Occipital lobe (tissue), 2 donors: Measurements from ENCODE around the gene KCNJ15. TPM values are rescaled to one million over a fixed set of nuclear protein-coding genes. Genes with fewer than 3 reads are reported as not detected.
"Not testable (repeated sequence)": the region's sequence is repeated elsewhere in the genome, so short reads cannot be mapped to it uniquely, and the experiment has no call there.

Experiments
- DNase-seq: peaks from one replicate; lab custom pipeline; 2025; lab: John Stamatoyannopoulos, UW
- total RNA-seq: library from RNA; depleted of rRNA; stranded (reverse); fragments of >200 nt; gene quantifications from one replicate; pipeline ENCODE4 v1.2.3, GENCODE V29; 2014

KCNJ15 gene
- total RNA-seq, 1 donor from 2014 or later, result under 0.01 TPM

DNA sequence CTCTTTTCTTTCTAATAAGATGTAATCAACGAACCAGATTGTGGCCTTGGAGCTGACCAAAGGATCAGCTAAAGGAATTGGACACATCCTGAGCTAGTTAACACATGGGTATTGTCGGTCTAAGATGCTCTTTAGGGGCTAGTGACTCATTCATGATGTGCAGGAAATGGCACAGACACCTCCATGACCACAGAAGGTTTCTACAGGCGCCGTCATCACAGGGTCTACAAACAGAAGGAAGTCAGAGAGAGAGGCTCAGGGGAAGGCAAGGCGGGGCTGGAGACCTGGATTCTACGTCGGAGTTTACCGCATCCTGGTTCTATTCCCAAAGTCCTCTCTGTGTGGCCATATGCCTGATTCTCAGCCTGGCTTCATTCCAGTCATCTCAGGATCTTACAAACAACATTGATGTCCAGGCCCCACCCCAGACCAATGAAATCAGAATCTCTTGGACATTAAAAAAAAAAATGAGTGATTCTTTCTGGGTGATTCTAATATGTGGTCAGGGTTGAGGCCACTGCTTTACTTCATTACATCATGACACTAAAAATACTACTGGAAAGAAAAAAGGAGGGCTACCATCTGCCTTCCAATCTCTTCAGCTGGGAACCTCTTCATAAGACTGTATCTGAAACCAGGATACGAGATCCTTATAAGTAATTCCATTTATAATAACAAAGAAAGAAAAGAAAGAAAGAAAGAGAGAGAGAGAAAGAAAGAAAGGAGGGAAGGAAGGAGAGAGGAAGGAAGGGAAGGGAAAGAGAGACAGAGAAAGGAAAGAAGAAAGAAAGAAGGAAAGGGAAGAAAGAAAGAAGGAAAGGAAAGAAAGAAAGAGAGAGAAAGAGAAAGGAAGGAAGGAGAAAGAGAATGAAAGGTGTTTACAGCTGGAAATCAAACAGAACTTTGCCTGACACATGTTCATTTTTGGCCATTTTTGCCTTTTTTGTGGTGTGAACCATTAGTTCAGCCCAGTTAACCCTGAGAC lies 11.6 kb upstream of the KCNJ15 start:
- DNase-seq, result no peak

DNA sequence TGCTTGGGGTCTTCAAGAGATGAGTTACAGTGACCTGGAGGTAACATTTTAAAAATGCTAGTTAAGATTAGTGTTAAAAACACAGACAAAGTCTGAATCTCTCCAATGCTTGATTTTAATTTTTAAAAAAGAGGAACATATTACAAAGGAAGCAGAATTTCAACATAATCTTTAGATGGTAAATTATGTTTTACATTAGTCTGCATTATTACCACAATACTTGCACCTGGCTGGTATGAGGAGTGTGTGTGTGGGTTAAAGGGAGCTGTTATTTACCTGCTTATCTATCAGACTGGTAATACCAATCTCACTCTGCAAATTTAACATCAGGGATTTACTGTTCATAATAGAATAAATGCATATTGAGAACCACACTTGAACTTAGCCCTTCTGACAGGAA lies 10.3 kb upstream of the KCNJ15 start:
- DNase-seq, result no peak

DNA sequence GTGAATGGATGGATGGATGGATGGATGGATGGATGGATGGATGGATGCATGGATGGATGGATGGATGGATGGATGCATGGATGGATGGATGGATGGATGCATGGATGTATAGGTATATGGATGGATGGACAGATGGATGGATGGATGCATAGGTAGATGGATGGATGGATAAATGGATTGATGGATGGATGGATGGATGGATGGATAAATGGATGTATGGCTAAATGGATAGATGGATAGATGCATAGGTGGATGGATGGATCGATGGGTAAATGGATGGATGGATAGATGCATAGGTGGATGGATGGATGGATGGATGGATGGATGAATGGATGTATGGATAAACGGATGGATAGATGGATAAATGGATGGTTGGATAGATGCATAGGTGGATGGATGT lies 9.7 kb upstream of the KCNJ15 start:
- not testable (repeated sequence) for DNase-seq

DNA sequence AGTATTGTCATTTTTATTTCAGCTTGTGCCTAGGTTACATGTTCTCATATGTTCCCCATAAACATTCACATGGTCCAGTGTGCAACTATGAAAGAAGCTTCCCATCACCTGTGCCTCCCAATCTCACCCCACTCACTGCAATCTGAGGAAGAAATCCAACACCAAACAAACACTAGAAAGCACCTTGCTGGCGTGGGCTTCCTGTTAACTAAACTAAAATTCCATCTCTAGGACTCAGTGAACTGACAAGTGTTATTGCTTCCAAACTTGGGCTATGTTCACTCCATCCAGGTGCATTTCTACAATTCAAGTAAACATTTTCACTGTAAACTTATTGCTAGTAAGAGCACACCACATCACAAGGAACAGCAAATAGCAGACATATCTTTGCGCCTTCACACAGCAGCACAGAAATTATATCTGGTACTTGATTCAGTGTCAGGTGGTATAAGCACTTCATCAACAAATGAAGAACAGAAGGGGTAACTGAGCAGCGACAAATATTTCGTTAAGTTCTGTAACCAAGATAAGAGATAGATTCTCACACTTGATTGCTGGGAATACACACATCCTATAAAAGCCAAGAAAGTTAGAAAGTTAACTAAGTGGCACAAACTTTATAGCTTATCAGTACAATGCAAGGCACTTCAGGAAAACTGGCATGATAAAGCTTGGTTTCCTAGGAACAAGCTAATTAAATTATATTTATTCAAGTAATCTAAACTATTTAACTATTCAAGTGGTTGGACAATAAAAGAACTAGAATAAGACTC lies 8.9 kb upstream of the KCNJ15 start:
- no peak for DNase-seq

DNA sequence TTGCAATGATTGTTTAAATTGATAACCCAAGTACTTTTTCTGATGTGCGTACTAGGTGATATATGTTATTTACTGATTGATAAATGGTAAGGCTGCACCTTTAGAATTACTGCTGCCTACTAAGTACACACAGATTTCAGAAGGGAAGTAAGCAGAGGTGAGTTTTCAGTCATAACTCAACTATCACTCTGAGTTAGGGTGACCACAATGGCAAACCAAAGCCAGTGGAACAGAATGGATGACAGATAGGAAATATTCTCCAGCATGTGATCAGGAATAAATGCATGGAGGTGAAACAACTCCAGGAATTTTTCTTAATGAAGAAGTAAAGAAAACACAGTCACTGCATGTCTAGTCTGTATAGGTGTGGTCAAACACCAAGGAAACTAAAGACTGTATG lies 7.5 kb upstream of the KCNJ15 start:
- no peak for DNase-seq

DNA sequence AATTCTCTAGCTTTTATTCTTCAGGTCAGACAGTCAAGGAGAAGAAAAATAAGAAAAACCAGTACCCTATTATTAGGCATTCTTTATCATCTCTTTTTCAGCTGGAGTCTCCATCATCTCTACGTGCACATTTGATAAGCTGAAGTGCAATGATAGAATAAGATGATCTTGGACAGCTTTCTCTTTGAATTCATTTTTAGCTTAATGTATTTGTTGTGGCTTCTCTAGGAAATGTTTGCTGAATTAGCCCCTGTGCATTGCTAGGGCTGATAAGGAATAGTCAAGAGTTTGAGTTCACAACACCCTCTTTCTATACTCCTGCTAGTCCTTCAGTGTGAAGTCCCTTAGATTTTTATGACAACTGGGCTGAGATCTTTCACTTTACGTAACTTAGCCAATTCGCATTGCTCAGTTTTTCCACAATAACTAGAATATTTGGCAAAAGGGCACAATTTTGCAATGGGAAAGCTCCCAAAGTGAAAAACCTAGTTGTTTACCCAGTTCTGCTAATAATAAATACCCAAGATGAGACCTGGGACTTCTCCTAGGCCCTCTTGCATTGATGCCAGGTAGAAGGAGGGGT lies 7.0 kb upstream of the KCNJ15 start:
- DNase-seq, result no peak

DNA sequence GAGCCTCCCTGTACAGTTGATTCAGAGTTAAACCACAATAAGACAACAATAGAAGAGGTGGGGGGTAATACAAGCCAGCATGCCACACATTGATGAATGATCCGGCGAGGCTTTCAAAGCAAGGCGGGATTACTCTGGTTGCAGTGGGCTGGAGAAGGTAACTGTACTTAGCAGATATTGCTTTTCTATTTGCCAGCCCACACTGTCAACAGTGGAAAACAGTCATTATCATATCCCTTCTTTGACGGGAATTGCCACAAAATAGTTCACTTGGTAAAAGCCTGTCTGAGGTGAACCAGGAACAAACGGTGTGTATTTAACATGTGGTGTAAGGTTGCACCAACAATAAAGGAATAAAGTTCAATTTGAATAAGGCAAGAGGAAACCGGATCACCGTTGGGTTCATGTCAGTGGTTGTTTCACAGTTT lies 5.8 kb upstream of the KCNJ15 start:
- DNase-seq, result no peak

DNA sequence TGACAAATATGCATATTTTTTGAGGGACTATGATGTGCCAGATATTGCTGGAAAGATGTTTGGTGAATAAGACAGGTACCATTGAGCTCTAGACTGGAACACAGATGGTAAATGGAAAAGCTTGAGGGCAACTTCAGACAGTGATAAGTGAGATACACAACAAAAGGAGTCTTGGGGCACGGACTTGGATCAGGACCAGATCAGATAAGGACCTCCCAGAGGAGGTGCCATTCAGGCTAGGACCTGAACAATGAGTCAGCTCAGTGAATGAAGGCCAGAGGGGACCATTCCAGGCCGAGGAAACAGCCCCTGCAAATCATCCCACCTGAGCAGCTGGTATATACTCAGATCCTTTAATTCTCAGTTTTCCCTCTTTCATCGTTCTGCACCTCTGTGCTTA lies 1.8 kb upstream of the KCNJ15 start:
- no peak for DNase-seq

DNA sequence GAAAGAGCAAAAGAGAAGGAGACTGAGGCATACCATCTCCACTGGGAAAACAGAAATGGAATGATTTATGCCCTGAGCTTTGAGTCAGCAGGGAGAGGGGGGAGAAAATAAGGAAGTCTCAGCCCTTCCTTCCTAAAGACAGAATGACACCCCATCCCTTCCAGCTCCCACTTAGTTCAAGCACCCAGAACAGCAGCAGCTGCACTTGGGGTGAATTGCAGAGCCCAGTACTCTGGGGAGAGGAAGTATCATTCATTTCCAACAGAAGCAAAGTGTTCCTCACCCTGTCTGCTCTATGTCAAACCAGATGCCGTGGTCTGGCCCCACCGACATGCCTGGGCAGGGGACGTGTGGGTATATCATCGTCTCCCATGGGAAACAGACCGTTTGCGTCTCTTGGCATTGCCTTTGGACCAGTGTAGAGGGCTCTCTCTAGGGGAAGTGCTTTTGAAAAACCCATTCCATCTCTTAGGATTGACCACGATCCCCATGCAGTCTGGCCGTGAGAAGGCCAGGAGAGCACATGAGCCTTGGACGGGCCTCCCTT lies 1.1 kb upstream of the KCNJ15 start:
- no peak for DNase-seq

DNA sequence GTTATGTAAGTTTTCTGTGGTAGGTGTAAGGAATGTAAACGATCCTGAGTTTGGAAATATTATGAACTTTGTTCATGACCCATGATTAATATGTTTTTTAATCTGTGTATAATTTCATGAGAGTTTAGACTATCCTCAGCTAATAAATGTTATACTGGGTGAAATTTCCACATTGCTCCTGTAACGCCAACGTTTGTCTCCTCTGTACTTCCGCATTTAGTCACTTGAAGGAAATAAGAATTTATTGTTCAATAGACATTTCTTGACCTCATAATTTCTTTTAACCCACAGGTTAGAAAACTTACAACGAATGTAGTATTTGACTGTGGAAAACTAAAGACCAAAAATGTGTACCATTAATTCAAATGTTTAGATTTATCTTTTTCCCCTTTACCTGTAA lies 876 bp downstream of the KCNJ15 start:
- DNase-seq, result no peak

DNA sequence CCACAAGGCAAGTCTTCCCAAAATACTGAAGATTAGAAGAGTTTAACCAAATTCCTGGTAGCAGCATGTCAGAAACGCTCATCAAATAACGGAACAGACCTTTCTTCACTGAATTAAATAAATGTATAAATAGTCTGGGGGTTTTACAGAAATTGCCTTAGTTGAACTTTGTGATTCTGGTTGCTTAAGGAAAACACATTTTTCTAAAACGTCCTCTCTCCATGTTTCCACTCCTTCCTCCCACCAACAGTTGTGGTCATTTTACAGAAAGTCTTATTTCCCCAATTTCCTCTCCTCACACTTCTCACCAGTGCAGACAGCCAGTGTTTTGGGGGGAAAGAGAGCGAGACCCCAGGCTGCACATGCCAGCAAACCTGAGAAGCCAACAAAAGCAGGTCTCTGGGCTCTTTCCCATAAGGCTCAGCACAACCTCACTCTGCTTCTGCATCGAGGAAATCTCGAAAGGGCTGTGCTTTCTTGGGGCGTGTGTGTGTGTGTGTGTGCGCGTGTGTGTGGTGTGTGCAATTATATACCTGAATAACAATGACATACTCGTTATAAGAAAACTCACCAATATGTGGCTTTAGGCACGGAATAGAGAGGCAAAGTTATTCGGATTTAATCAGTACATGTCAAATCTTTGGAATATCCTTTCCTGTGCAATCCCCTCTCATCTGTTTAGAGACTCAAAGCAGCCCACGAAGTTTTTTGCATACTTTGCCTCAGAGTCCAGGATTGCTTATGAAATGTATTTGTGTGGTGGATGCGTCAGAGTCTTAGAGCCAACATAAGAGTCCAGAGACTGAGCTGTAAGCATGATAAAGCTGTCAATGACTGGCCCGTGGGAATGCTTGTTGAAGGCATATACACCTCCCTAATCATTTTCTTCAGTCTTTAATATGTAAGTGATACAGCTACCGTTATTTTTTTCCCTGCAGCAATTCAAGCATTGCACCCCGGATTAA lies 2.0 kb downstream of the KCNJ15 start:
- DNase-seq, result no peak

DNA sequence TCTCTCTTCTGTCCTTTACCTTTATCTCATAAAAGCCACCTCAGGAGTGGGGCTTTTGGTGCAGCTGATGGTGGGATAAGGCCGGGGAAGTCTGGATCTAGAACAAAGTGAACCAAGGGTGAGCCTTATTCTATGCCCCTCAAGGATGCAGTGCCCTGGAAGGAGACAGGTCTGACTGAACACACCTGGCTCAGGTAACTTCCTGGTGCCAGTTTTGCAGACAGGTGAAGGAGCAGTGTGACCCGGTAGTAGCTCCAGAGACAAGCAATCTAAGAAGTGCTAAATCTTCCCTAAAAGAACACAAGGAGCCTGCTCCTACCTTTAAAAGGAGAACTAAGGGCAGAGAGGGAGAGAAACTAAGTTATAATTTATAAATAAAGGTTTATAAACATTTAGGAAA lies 2.9 kb downstream of the KCNJ15 start:
- DNase-seq, result no peak

DNA sequence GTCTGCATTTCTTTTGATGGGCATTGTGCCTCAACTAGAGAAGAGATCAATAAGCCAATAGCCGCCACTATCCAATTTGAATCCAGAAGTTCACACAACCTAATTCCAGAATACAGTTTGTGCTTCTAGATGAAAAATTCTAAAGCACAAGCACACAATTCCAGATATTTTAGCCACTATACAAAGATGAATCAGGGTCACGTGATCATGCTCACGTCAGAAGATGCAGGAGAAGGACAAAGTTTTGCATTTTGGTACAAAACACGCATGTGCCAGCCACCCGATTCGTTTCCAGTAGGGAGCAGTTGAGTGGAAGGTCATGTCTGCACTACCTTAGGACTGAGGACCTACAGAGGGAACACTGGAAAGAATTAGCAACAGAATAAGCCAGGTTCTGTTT lies 3.6 kb downstream of the KCNJ15 start:
- DNase-seq, result no peak

DNA sequence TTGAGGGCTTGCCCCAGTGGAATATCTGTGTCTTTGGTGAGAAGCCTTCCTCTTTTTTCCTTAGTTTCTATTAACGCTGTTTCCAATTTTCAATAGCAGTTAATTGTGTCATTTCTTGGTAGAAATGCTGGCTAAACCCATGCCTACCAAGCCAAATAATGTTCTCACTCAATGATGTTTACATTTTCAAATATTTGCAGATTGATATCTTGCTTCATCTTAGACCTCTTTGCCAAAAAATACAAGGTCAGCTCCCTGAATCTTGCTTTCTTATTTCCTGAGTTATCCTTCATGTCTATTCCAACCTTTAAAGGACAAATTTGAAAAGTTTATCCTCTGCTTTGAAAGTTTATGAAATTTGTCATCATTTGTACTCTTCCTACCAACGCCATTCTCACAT lies 5.1 kb downstream of the KCNJ15 start:
- DNase-seq, result no peak

DNA sequence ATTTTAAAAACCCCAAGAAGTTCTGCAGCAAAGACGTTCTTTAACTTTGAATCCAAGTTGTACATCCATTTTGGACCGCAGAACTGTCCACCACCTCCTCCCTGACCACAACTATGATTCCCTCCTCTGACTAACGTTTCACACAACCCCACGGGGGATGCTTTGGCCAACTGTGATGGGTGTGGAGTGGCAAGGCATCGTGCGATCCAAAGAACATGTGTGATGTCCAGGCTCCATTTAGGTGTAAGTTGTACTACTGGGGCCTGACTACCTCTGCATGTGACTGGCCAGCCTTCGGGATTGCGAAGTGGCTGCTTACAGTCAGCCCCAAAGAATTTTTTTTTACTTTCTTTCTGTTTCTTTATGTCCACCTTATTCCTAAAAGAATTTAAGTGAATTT lies 6.7 kb downstream of the KCNJ15 start:
- no peak for DNase-seq

DNA sequence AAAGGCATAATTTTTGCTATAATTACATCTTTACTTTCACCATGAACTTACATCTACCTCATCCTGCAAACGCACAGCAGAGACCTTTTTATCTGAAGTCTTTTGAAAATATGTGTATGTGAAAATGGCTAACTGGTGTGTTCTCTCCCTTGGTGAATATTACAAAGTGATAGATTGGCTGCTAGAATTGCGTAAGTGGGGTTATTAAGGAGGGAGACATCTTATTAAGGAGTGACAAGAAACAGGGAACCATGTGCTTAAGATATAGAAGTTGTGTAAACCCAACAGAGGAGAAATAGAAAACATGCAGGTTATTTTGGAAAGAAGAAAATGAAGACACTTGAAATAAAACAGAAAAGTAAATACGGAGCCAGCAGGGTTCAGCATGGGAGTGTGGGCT lies 7.8 kb downstream of the KCNJ15 start:
- no peak for DNase-seq

DNA sequence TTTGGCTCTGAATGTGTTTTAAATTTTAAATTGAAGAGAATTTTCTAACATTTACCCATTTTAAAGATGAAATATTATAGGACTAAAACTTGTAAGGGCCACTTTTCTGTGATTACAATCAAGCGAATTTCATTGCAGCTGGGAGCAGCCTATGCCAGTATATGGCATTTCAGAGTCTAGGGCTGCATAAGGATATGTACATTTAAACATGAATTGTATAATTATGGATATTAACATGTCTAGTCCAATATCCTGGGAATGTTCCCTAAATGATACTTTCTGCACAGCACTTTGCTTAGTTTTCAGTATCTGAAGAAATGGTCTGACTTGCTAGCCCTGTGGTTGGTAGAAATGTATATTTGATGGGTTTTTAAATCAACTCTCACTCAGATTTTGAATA lies 8.4 kb downstream of the KCNJ15 start:
- no peak for DNase-seq

DNA sequence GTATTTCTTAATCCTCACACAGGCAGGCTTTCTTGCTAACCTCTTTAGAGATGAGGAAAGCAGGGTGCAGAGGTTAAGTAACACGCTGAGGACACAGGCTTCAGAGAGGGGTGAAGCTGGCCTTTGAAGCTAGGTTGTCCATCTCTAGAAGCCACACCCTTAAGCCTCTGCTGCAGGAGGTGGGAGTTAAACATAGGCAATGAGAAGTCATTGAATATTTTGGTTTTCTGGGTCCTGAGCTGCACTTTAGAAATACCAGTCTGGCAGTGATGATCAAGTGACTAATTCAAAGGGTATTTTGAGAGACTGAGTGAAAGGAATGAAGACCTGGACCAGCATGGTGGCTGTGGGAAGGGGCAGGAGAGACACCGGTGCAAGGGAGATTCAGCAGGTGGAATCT lies 9.9 kb downstream of the KCNJ15 start:
- no peak for DNase-seq

DNA sequence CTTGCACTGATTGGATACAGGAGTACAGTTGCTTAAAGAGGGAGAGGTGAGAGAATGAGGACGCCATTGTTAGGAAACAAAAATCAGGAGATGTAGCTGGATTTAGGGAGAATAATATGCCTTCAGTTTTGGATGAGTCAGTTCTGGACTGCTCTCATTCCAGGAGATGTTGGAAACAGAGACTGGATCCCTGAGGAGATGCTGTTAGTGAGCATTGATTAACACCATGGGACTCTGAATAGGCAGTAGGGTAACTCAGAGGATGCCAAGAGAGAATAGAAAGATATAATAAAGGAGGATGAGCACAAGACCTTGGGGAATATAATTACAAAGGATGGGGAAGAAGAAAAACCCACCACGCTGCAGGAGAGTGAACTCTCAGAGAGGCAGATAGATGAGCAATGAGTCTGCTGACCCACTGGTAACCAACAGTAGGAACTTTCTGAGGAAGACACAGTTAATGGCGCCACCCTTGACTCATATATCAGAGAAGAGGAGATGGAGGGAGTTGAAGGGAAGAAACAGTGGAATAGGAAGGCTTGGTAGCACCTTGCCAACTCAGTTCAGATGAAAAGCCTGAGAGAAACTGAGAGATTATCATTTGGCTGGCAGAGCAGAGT lies 10.5 kb downstream of the KCNJ15 start:
- no peak for DNase-seq
